Calu3 (cell line): Measurements from ENCODE around the gene TGFB3. TPM values are rescaled to one million over a fixed set of nuclear protein-coding genes. Genes with fewer than 3 reads are reported as not detected.

ENCODE experiments used
- BruUV-seq: library from RNA; stranded (reverse); fragments of 400-500 nt; replicated peaks from 2 replicates; lab custom pipeline; 2021; lab: Mats Ljungman, UMichigan
- CTCF ChIA-PET: fragments of 300-600 bp; sonication (Branson Sonifier 250); formaldehyde crosslinking; loops from one replicate; lab custom pipeline; 2022; ENCODE audit warnings: antibody characterized with exemption; lab: Charles Lee
- DNase-seq: peaks from one replicate; pipeline ENCODE4 v3.0.0; 2022
- H3K27ac Mint-ChIP-seq: one replicate; pipeline ENCODE4 v1.8.0; 2022; ENCODE audit warnings: mixed read lengths; ENCODE audit not compliant: unreplicated experiment
- H3K27me3 Mint-ChIP-seq: one replicate; pipeline ENCODE4 v1.8.0; 2022; ENCODE audit warnings: mixed read lengths; ENCODE audit not compliant: unreplicated experiment
- H3K36me3 Mint-ChIP-seq: one replicate; pipeline ENCODE4 v1.8.0; 2022; ENCODE audit warnings: mild to moderate bottlenecking, moderate library complexity, mixed read lengths; ENCODE audit not compliant: insufficient read depth, unreplicated experiment
- H3K4me1 Mint-ChIP-seq: one replicate; pipeline ENCODE4 v1.8.0; 2022; ENCODE audit warnings: mild to moderate bottlenecking, low read depth, mixed read lengths; ENCODE audit not compliant: unreplicated experiment
- H3K4me3 Mint-ChIP-seq: one replicate; pipeline ENCODE4 v1.8.0; 2022; ENCODE audit warnings: mild to moderate bottlenecking, low read depth, moderate library complexity, mixed read lengths; ENCODE audit not compliant: unreplicated experiment
- H3K9me3 Mint-ChIP-seq: one replicate; pipeline ENCODE4 v1.8.0; 2022; ENCODE audit warnings: low read depth, mixed read lengths; ENCODE audit not compliant: unreplicated experiment
- CTCF ChIP-seq: fragments of 200-600 bp; IDR thresholded peaks from one replicate; pipeline ENCODE4 v1.8.0; 2022; ENCODE audit warnings: antibody characterized with exemption; ENCODE audit not compliant: unreplicated experiment
- intact Hi-C: fragments of 100-400 bp; cut with micrococcal nuclease; formaldehyde crosslinking; loops from one replicate; pipeline ENCODE4 v1.10.0; 2022; ENCODE audit not compliant: unreplicated experiment
- total RNA-seq: library from RNA; stranded (reverse); gene quantifications from 2 replicates; pipeline ENCODE4 v1.2.3, GENCODE V29; 2022

Gene TGFB3
- total RNA-seq, 1 experiment from 2014 or later = 2.2 TPM

GRCh38 chr14:75961662-75962061 lies 20.1 kb downstream of the TGFB3 start:
- no peak overlapping the region for H3K4me3 Mint-ChIP-seq
- H3K27ac Mint-ChIP-seq = no peak overlapping the region
- H3K4me1 Mint-ChIP-seq = no peaks in the 10 kb centered on the region
- H3K9me3 Mint-ChIP-seq = no peaks in the 10 kb centered on the region
- no peaks in the 10 kb centered on the region for H3K36me3 Mint-ChIP-seq
- no TSS peak for BruUV-seq
- H3K27me3 Mint-ChIP-seq = no peaks in the 10 kb centered on the region
- TF ChIP-seq CTCF = no peak
- DNase-seq = no peak
- CTCF ChIA-PET = no interaction called here
- intact Hi-C loops = no loop called here

- no peak for DNase-seq
- intact Hi-C loops = no loop called here
- no peak for TF ChIP-seq CTCF
- Mint-ChIP-seq H3K4me1 (no peaks in the 10 kb centered on the region), H3K27ac (no peak overlapping the region), H3K4me3 (no peak overlapping the region), H3K36me3 (no peaks in the 10 kb centered on the region), H3K9me3 (no peaks in the 10 kb centered on the region), H3K27me3 (no peaks in the 10 kb centered on the region)
- CTCF ChIA-PET = no interaction called here
- BruUV-seq = no TSS peak
These were observed 21.6 kb downstream of the TGFB3 start for GRCh38 chr14:75960231-75960630.

GRCh38 chr14:75959031-75959430 lies 22.8 kb downstream of the TGFB3 start:
- CTCF ChIA-PET = no interaction called here
- H3K4me3 Mint-ChIP-seq = no peak overlapping the region
- BruUV-seq = no TSS peak
- no peaks in the 10 kb centered on the region for H3K9me3 Mint-ChIP-seq
- no peak for DNase-seq
- no peak for TF ChIP-seq CTCF
- H3K4me1 Mint-ChIP-seq = no peaks in the 10 kb centered on the region
- H3K27ac Mint-ChIP-seq = no peak overlapping the region
- H3K27me3 Mint-ChIP-seq = no peaks in the 10 kb centered on the region
- intact Hi-C loops = no loop called here
- H3K36me3 Mint-ChIP-seq = no peaks in the 10 kb centered on the region

GRCh38 chr14:75952489-75952888 lies 29.3 kb downstream of the TGFB3 start:
- no peaks in the 10 kb centered on the region for H3K27me3 Mint-ChIP-seq
- H3K4me1 Mint-ChIP-seq = no peaks in the 10 kb centered on the region
- no peaks in the 10 kb centered on the region for H3K36me3 Mint-ChIP-seq
- no peaks in the 10 kb centered on the region for H3K9me3 Mint-ChIP-seq
- no TSS peak for BruUV-seq
- DNase-seq = no peak
- TF ChIP-seq CTCF = no peak
- H3K27ac Mint-ChIP-seq = no peak overlapping the region
- no peak overlapping the region for H3K4me3 Mint-ChIP-seq
- CTCF ChIA-PET = no interaction called here
- intact Hi-C loops = no loop called here
